Neural cell (in vitro differentiated cells): ENCODE data around the gene HLA-A.

Source experiments
- EP300 ChIP-seq: fragments of 450-650 bp; conservative IDR thresholded peaks from 2 replicates; pipeline ENCODE4 v1.6.1; 2014; ENCODE audit warnings: antibody characterized with exemption, mild to moderate bottlenecking, moderate library complexity; ENCODE audit not compliant: poor library complexity, severe bottlenecking
- EZH2 ChIP-seq: fragments of 200-600, 300-800 bp; shearing (Covaris generic), sonication (generic); IDR thresholded peaks from 2 replicates; pipeline ENCODE4 v1.6.1; 2014; ENCODE audit warnings: antibody characterized with exemption, low read length, borderline replicate concordance, mild to moderate bottlenecking; ENCODE audit not compliant: insufficient read depth, poor library complexity, severe bottlenecking
- MXI1 ChIP-seq: fragments of 450-650 bp; conservative IDR thresholded peaks from 2 replicates; pipeline ENCODE4 v1.6.1; 2014; ENCODE audit warnings: antibody characterized with exemption, mild to moderate bottlenecking; ENCODE audit not compliant: poor library complexity, severe bottlenecking
- POLR2AphosphoS5 ChIP-seq: IDR thresholded peaks from 2 replicates; pipeline ENCODE4 v1.6.1; 2012
- RAD21 ChIP-seq: fragments of 450-650 bp; conservative IDR thresholded peaks from 2 replicates; pipeline ENCODE4 v1.6.1; 2014; ENCODE audit warnings: antibody characterized with exemption, mild to moderate bottlenecking, moderate library complexity
- SMC3 ChIP-seq: fragments of 450-650 bp; conservative IDR thresholded peaks from 2 replicates; pipeline ENCODE4 v1.6.1; 2014; ENCODE audit warnings: antibody characterized with exemption, mild to moderate bottlenecking, moderate library complexity; ENCODE audit not compliant: poor library complexity
- TAF1 ChIP-seq: IDR thresholded peaks from 2 replicates; pipeline ENCODE4 v1.6.1; 2012; ENCODE audit warnings: low read depth
- TF ChIP-seq, protein P1 (sequence below): fragments of 450-650 bp; IDR thresholded peaks from 2 replicates; pipeline ENCODE4 v1.5.1; 2014; ENCODE audit warnings: antibody characterized with exemption, mild to moderate bottlenecking, moderate library complexity; ENCODE audit not compliant: poor library complexity, severe bottlenecking
- TF ChIP-seq, protein P2 (sequence below): IDR thresholded peaks from 2 replicates; pipeline ENCODE4 v1.6.1; 2012; ENCODE audit warnings: borderline replicate concordance

DNA sequence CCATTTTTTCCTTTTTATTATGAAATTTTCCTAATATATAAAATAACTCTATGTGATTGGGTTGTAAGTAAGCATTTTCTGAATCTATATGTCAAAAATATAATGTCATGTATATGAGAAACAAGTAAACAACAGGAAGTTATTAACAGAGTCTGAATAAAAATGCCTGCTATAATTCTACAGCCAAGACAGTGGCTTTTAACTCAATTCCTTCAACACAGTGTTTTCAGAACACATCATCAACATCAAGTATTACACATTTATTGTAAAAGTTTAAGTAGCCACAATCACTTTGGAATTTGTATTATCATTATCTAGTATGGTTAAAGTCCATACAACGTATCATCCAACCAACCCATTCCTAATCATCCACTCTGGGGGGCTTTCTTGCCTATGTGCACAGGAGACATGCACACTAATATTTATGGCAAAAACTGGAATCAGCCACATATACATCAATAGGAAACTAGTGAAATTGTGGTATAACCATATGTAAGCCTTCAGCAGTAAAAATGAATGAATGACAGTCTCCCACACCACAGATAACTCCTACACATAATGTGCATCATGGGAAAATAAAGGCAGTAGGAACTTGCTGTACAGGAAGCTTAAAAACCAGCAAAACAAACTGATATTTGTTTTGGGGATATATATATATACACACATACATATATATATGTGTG, 6.9 kb upstream of the HLA-A start:
- TF ChIP-seq, protein P1, sequence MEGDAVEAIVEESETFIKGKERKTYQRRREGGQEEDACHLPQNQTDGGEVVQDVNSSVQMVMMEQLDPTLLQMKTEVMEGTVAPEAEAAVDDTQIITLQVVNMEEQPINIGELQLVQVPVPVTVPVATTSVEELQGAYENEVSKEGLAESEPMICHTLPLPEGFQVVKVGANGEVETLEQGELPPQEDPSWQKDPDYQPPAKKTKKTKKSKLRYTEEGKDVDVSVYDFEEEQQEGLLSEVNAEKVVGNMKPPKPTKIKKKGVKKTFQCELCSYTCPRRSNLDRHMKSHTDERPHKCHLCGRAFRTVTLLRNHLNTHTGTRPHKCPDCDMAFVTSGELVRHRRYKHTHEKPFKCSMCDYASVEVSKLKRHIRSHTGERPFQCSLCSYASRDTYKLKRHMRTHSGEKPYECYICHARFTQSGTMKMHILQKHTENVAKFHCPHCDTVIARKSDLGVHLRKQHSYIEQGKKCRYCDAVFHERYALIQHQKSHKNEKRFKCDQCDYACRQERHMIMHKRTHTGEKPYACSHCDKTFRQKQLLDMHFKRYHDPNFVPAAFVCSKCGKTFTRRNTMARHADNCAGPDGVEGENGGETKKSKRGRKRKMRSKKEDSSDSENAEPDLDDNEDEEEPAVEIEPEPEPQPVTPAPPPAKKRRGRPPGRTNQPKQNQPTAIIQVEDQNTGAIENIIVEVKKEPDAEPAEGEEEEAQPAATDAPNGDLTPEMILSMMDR, result no peak
- TF ChIP-seq EP300 (no peak), POLR2AphosphoS5 (no peak), EZH2 (no peak), SMC3 (no peak), RAD21 (no peak), MXI1 (no peak), TAF1 (no peak)
- TF ChIP-seq, protein P2, sequence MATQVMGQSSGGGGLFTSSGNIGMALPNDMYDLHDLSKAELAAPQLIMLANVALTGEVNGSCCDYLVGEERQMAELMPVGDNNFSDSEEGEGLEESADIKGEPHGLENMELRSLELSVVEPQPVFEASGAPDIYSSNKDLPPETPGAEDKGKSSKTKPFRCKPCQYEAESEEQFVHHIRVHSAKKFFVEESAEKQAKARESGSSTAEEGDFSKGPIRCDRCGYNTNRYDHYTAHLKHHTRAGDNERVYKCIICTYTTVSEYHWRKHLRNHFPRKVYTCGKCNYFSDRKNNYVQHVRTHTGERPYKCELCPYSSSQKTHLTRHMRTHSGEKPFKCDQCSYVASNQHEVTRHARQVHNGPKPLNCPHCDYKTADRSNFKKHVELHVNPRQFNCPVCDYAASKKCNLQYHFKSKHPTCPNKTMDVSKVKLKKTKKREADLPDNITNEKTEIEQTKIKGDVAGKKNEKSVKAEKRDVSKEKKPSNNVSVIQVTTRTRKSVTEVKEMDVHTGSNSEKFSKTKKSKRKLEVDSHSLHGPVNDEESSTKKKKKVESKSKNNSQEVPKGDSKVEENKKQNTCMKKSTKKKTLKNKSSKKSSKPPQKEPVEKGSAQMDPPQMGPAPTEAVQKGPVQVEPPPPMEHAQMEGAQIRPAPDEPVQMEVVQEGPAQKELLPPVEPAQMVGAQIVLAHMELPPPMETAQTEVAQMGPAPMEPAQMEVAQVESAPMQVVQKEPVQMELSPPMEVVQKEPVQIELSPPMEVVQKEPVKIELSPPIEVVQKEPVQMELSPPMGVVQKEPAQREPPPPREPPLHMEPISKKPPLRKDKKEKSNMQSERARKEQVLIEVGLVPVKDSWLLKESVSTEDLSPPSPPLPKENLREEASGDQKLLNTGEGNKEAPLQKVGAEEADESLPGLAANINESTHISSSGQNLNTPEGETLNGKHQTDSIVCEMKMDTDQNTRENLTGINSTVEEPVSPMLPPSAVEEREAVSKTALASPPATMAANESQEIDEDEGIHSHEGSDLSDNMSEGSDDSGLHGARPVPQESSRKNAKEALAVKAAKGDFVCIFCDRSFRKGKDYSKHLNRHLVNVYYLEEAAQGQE, result no peak
